Erythroblast (primary cell): ENCODE data around the gene RAC2.
A peak's percentile ranks its signal among the peaks of the same experiment; 100 is the strongest.

Experiments
- DNase-seq, 2 experiments: peaks; one replicate each; lab custom pipeline; 2025; lab: John Stamatoyannopoulos, UW
- GATA1 ChIP-seq: IDR thresholded peaks from 2 replicates; pipeline ENCODE4 v1.6.1; 2011; ENCODE audit warnings: low read depth, mild to moderate bottlenecking, control low read depth, low read length, moderate library complexity
- POLR2A ChIP-seq: IDR thresholded peaks from 2 replicates; pipeline ENCODE4 v1.6.1; 2011; ENCODE audit warnings: mild to moderate bottlenecking, low read length

RAC2 gene

GRCh38 chr22:37179126-37179470 is 65.0 kb downstream of the RAC2 start:
- DNase-seq: no peak
- no peak for TF ChIP-seq POLR2A
- TF ChIP-seq GATA1: no peak

GRCh38 chr22:37178350-37179125 is 65.5 kb downstream of the RAC2 start:
- no peak for DNase-seq
- TF ChIP-seq POLR2A (no peak), GATA1 (no peak)

- no peak for TF ChIP-seq GATA1
- no peak for TF ChIP-seq POLR2A
- no peak for DNase-seq
These were observed 66.3 kb downstream of the RAC2 start for GRCh38 chr22:37177755-37178154.

- no peak for DNase-seq
- TF ChIP-seq GATA1: no peak
- TF ChIP-seq POLR2A: no peak
These were observed 66.8 kb downstream of the RAC2 start for GRCh38 chr22:37177221-37177620.

- TF ChIP-seq GATA1 (no peak), POLR2A (no peak)
- DNase-seq: peak; percentile 27 to 47
These were observed 67.5 kb downstream of the RAC2 start for GRCh38 chr22:37176464-37177061.

GRCh38 chr22:37175414-37176281 is 68.4 kb downstream of the RAC2 start:
- no peak for DNase-seq

More at GRCh38 chr22:37175414-37176281, 68.4 kb downstream of the RAC2 start:
- no peak for TF ChIP-seq POLR2A
- no peak for TF ChIP-seq GATA1
